ENCODE data around the gene METTL8. TPM values are rescaled to one million over a fixed set of nuclear protein-coding genes. Genes with fewer than 3 reads are reported as not detected.

METTL8 gene
- total and polyA plus RNA-seq, 2 of the 13 experiments (the other 11 are each of a cell fraction or from before 2014, with no cell fraction given), result 18.6 to 68.2 TPM

GRCh38 chr2:171387052-171387451, 46.7 kb downstream of the METTL8 start (continued):
- TF ChIP-seq, protein P1, sequence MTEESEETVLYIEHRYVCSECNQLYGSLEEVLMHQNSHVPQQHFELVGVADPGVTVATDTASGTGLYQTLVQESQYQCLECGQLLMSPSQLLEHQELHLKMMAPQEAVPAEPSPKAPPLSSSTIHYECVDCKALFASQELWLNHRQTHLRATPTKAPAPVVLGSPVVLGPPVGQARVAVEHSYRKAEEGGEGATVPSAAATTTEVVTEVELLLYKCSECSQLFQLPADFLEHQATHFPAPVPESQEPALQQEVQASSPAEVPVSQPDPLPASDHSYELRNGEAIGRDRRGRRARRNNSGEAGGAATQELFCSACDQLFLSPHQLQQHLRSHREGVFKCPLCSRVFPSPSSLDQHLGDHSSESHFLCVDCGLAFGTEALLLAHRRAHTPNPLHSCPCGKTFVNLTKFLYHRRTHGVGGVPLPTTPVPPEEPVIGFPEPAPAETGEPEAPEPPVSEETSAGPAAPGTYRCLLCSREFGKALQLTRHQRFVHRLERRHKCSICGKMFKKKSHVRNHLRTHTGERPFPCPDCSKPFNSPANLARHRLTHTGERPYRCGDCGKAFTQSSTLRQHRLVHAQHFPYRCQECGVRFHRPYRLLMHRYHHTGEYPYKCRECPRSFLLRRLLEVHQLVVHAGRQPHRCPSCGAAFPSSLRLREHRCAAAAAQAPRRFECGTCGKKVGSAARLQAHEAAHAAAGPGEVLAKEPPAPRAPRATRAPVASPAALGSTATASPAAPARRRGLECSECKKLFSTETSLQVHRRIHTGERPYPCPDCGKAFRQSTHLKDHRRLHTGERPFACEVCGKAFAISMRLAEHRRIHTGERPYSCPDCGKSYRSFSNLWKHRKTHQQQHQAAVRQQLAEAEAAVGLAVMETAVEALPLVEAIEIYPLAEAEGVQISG (CRISPR knock-in tag; IDR thresholded peaks at IDR 0.05), result no peak
- no peak for TF ChIP-seq JUND (CRISPR knock-in tag; IDR thresholded peaks at IDR 0.05)
- TF ChIP-seq, protein P2, sequence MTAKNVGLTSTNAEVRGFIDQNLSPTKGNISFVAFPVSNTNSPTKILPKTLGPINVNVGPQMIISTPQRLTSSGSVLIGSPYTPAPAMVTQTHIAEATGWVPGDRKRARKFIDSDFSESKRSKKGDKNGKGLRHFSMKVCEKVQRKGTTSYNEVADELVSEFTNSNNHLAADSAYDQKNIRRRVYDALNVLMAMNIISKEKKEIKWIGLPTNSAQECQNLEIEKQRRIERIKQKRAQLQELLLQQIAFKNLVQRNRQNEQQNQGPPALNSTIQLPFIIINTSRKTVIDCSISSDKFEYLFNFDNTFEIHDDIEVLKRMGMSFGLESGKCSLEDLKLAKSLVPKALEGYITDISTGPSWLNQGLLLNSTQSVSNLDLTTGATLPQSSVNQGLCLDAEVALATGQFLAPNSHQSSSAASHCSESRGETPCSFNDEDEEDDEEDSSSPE (CRISPR knock-in tag; IDR thresholded peaks at IDR 0.05), result no peak
- TF ChIP-seq ZNF589 (CRISPR knock-in tag; conservative IDR thresholded peaks at IDR 0.05), result no peak
- no peak for TF ChIP-seq REPIN1 (CRISPR knock-in tag; IDR thresholded peaks at IDR 0.05; ENCODE audit: borderline replicate concordance, low read depth)
- no peak for TF ChIP-seq MBNL3 (CRISPR knock-in tag; conservative IDR thresholded peaks at IDR 0.05)
- no peak for TF ChIP-seq ZFP36L2 (CRISPR knock-in tag; IDR thresholded peaks at IDR 0.05)
- TF ChIP-seq ZNF564 (CRISPR knock-in tag; IDR thresholded peaks at IDR 0.05), result no peak
- no peak for TF ChIP-seq ZNF30 (CRISPR knock-in tag; IDR thresholded peaks at IDR 0.05)

GRCh38 chr2:171386627-171387026, 47.2 kb downstream of the METTL8 start:
- no TSS peak for BruUV-seq (replicated peaks)
- Histone ChIP-seq H3K27ac (ENCODE audit: extremely low read length, insufficient read depth, low read length) (no peak overlapping the region), H4K20me1 (ENCODE audit: insufficient read depth, low read length) (no peaks in the 10 kb centered on the region), H3K4me1 (ENCODE audit: insufficient read depth, low read length) (peaks cover 6% of the 10 kb centered on the region), H3K9ac (ENCODE audit: insufficient read depth, low read depth, low read length) (no peak overlapping the region), H3K9me3 (ENCODE audit: low read length) (no peaks in the 10 kb centered on the region), H3K36me3 (replicated peaks in 1 of 2; ENCODE audit: control insufficient read depth in 1 of 2, insufficient read depth in 2 of 2, low read length in 2 of 2) (peaks cover 8 to 15% of the 10 kb centered on the region in 2 experiments; a peak in 4 of 5 replicates), H3K27me3 (ENCODE audit: control insufficient read depth in 1 of 2, insufficient read depth in 2 of 2, low read length in 2 of 2) (no peaks in the 10 kb centered on the region), H2AFZ (ENCODE audit: low read length) (no peak overlapping the region), H3K4me3 (replicated peaks in 1 of 3; ENCODE audit: insufficient read depth in 1 of 3, low read depth in 2 of 3, low read length in 3 of 3) (no peak overlapping the region), H3K79me2 (ENCODE audit: insufficient read depth, low read length) (peaks cover 5% of the 10 kb centered on the region), H3K4me2 (ENCODE audit: low read depth, low read length) (no peak overlapping the region)
- WGBS (ENCODE audit: low lambda C conversion rate), result 96% methylated on average over 10 of the region's 10 CpGs
- DNase-seq (ENCODE audit: low spot score) (no peak), FAIRE-seq (no peak), ATAC-seq (no peak)
- TF ChIP-seq GATAD2A (CRISPR knock-in tag; IDR thresholded peaks at IDR 0.05) (no peak), HIVEP1 (CRISPR knock-in tag; IDR thresholded peaks at IDR 0.05) (no peak), SCMH1 (CRISPR knock-in tag; IDR thresholded peaks at IDR 0.05; ENCODE audit: borderline replicate concordance) (no peak), SP5 (CRISPR knock-in tag; IDR thresholded peaks at IDR 0.05; ENCODE audit: borderline replicate concordance, low read depth) (no peak), HHEX (CRISPR knock-in tag; IDR thresholded peaks at IDR 0.05) (no peak), NR2C2 (CRISPR knock-in tag; IDR thresholded peaks at IDR 0.05; ENCODE audit: borderline replicate concordance) (no peak), ZNF792 (CRISPR knock-in tag; IDR thresholded peaks at IDR 0.05) (no peak)
- TF ChIP-seq, protein P3, sequence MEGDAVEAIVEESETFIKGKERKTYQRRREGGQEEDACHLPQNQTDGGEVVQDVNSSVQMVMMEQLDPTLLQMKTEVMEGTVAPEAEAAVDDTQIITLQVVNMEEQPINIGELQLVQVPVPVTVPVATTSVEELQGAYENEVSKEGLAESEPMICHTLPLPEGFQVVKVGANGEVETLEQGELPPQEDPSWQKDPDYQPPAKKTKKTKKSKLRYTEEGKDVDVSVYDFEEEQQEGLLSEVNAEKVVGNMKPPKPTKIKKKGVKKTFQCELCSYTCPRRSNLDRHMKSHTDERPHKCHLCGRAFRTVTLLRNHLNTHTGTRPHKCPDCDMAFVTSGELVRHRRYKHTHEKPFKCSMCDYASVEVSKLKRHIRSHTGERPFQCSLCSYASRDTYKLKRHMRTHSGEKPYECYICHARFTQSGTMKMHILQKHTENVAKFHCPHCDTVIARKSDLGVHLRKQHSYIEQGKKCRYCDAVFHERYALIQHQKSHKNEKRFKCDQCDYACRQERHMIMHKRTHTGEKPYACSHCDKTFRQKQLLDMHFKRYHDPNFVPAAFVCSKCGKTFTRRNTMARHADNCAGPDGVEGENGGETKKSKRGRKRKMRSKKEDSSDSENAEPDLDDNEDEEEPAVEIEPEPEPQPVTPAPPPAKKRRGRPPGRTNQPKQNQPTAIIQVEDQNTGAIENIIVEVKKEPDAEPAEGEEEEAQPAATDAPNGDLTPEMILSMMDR (CRISPR knock-in tag; IDR thresholded peaks at IDR 0.05), result no peak
- TF ChIP-seq, protein P4, sequence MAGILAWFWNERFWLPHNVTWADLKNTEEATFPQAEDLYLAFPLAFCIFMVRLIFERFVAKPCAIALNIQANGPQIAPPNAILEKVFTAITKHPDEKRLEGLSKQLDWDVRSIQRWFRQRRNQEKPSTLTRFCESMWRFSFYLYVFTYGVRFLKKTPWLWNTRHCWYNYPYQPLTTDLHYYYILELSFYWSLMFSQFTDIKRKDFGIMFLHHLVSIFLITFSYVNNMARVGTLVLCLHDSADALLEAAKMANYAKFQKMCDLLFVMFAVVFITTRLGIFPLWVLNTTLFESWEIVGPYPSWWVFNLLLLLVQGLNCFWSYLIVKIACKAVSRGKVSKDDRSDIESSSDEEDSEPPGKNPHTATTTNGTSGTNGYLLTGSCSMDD (CRISPR knock-in tag; IDR thresholded peaks at IDR 0.05), result no peak
- in situ Hi-C loops (cut with HindIII; ENCODE audit: extremely low pct_ligation_motif_present, low pct_unique_long_range_greater_than_20kb) (no loop called here), intact Hi-C loops (cut with micrococcal nuclease; ENCODE audit: unreplicated experiment) (no loop called here)
- CTCF ChIA-PET (ENCODE audit: low intra/inter-chr PET ratio, low total read pairs), result no interaction called here
- POLR2A ChIA-PET, result no interaction called here

Data from HepG2 (cell line).